ENCODE results near the gene CD3D. TPM values are rescaled to one million over a fixed set of nuclear protein-coding genes. Genes with fewer than 3 reads are reported as not detected.

The CD3D gene
- total RNA-seq, 1 donor from 2014 or later = 13.8 TPM

DNA sequence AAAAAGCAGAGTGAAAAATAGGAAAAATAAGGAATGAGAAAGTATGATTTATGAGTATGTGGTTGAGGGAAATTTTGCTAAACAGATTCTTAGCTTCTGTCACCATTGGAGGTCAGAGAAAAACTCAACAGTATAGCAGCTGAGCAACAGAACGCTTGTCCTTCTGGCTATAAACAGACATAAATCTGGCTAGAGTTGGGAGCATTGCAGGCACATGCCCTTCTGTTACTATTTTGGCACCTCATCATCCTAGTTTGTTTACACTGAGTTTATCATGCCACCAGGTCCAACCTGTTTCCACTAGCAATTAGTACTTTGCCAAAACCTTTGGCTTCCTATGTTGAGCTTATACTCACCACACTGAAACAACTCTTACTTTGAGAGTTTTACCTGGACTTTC, 23.8 kb upstream of the CD3D start:
- Histone ChIP-seq H3K4me3 (no peak overlapping the region), H3K36me3 (peaks cover 6 to 50% of the 10 kb centered on the region in 2 donors), H3K4me1 (peaks cover 14% of the 10 kb centered on the region), H3K9me3 (no peaks in the 10 kb centered on the region), H3K27me3 (no peaks in the 10 kb centered on the region), H3K27ac (no peak overlapping the region)
- TF ChIP-seq POLR2A (IDR thresholded peaks at IDR 0.05) (no peak), POLR2AphosphoS5 (IDR thresholded peaks at IDR 0.05; ENCODE audit: insufficient read depth in 1 of 2, low read depth in 1 of 2) (peak in 1 of 2 donors; percentile 46)
- intact Hi-C loops (cut with DNase I) = no loop called here
- no peak for DNase-seq (ENCODE audit: extremely low spot score in 2 of 2)

DNA sequence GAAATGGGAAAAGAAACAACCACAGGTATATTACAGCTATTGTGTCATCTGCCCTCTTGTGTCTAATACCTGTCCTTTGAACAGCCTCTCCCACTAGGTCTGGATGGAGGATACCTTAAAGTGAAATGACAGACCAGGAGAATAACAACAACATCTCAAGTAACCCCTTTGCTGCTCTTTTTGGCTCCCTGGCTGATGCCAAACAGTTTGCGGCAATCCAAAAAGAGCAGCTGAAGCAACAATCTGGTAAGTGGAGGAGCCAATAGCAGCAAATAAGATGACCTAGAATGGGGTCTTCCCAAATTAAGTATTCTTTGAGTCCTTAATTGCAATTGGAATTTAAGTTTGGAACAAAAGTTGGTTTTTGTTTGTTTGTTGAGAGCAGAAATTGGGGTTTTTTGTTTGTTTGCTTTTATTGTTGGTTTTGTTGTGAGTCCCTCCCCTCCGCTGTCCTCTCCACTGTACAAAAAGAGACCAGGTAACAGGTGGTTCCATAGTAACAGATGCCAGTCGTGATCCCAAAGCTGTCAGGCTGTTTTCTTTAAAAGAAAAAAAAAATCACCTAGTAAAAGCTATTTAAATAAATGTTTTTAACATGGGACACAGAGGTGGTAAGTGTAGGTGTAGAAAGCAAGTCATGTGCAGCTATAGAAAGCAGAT, 22.6 kb upstream of the CD3D start:
- peaks cover 0 to 38% of the 10 kb centered on the region in 2 donors for H3K36me3 ChIP-seq
- TF ChIP-seq POLR2A (IDR thresholded peaks at IDR 0.05) (no peak), POLR2AphosphoS5 (IDR thresholded peaks at IDR 0.05; ENCODE audit: insufficient read depth in 1 of 2, low read depth in 1 of 2) (no peak)
- TF ChIP-seq, protein P1, sequence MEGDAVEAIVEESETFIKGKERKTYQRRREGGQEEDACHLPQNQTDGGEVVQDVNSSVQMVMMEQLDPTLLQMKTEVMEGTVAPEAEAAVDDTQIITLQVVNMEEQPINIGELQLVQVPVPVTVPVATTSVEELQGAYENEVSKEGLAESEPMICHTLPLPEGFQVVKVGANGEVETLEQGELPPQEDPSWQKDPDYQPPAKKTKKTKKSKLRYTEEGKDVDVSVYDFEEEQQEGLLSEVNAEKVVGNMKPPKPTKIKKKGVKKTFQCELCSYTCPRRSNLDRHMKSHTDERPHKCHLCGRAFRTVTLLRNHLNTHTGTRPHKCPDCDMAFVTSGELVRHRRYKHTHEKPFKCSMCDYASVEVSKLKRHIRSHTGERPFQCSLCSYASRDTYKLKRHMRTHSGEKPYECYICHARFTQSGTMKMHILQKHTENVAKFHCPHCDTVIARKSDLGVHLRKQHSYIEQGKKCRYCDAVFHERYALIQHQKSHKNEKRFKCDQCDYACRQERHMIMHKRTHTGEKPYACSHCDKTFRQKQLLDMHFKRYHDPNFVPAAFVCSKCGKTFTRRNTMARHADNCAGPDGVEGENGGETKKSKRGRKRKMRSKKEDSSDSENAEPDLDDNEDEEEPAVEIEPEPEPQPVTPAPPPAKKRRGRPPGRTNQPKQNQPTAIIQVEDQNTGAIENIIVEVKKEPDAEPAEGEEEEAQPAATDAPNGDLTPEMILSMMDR (IDR thresholded peaks at IDR 0.05) = no peak

DNA sequence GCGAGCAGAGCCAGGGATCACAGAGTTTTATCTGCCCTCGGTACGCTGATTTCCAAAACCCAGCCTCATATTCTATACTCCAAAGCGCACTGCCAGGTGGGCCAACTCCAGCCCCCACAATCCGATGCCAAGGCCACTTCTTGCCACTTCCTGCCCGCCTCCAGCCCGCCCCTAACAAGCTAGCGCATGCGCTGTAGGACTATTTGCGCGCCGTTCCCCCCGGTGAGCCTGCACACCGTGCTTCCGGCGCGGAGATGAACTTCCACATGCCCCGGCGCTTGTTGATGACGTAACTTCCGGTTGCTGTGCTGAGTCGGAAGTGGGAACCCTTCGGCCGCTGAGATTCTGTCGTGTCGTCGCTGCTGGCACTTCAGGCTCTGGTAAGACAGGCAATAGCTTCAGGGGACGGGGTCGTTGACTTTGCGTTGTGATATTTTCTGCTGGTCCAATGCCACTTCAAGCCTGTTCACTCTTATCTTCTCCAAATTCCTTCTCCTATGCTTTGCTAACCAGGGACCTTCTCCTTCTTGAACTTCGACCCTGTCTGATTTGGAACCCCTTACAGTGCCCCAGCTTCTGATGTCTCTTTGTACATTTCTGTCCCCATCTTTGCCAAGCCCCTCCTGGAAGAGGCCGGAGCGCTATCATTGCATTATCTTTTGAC, 16.9 kb upstream of the CD3D start, which contains the start of gene UBE4A:
TSS of gene UBE4A (plus strand) at position 306 of the 664 bp plus-strand sequence. CDS start 5,481 bp downstream, outside the sequence.
- peaks cover 30% of the 10 kb centered on the region for H3K4me1 ChIP-seq
- TF ChIP-seq POLR2AphosphoS5 (IDR thresholded peaks at IDR 0.05; ENCODE audit: insufficient read depth in 1 of 2, low read depth in 1 of 2) (peak; percentile 86 to 97), POLR2A (IDR thresholded peaks at IDR 0.05) (peak in 1 of 2 donors; percentile 24)
- TF ChIP-seq, protein P1 (IDR thresholded peaks at IDR 0.05) = no peak
- no peaks in the 10 kb centered on the region for H3K9me3 ChIP-seq
- DNase-seq (ENCODE audit: extremely low spot score in 2 of 2) = peak in 1 of 2 donors; percentile 94
- no peaks in the 10 kb centered on the region for H3K36me3 ChIP-seq
- intact Hi-C loops (cut with DNase I) = loop anchor here (10.0 kb wide), 2 partner anchors 165 to 215 kb away; no protein-coding TSS in a partner anchor
- H3K27ac ChIP-seq = peak within 1 kb of the TSS; percentile 57
- peak within 1 kb of the TSS; percentile 67 to 75 for H3K4me3 ChIP-seq
- no peaks in the 10 kb centered on the region for H3K27me3 ChIP-seq

More for the DNA sequence above, 22.6 kb upstream of the CD3D start:
- no peaks in the 10 kb centered on the region for H3K9me3 ChIP-seq
- intact Hi-C loops (cut with DNase I) = no loop called here
- H3K27me3 ChIP-seq = no peaks in the 10 kb centered on the region
- H3K4me3 ChIP-seq = no peak overlapping the region
- H3K4me1 ChIP-seq = peaks cover 26% of the 10 kb centered on the region
- DNase-seq (ENCODE audit: extremely low spot score in 2 of 2) = no peak
- H3K27ac ChIP-seq = no peak overlapping the region

DNA sequence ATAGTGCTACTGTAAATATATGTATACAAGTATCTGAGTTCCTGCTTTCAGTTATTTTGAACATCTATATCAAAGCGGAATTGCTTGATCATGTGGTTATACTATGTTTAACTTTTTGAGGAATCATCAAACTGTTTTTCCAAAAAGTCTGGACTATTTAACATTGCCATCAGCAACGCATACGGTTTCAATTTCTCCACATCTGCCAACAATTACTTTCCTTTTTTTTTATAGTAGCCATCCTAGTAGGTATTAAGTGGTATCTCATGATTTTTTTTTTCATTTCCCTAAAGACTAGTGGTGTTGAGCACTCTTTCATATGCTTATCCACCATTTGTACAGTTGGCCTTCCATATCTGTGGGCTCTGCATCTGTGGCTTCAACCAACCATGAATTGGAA, 15.6 kb upstream of the CD3D start:
- H3K27me3 ChIP-seq = no peaks in the 10 kb centered on the region
- intact Hi-C loops (cut with DNase I) = loop anchor here (10.0 kb wide), 2 partner anchors 163 to 213 kb away; no protein-coding TSS in a partner anchor
- H3K36me3 ChIP-seq = no peaks in the 10 kb centered on the region
- peaks cover 30% of the 10 kb centered on the region for H3K4me1 ChIP-seq
- no peak overlapping the region for H3K27ac ChIP-seq
- no peak for TF ChIP-seq POLR2A (IDR thresholded peaks at IDR 0.05)
- TF ChIP-seq POLR2AphosphoS5 (IDR thresholded peaks at IDR 0.05; ENCODE audit: insufficient read depth in 1 of 2, low read depth in 1 of 2) = no peak
- TF ChIP-seq, protein P1 (IDR thresholded peaks at IDR 0.05) = no peak
- H3K4me3 ChIP-seq = no peak overlapping the region
- no peak for DNase-seq (ENCODE audit: extremely low spot score in 2 of 2)
- no peaks in the 10 kb centered on the region for H3K9me3 ChIP-seq

DNA sequence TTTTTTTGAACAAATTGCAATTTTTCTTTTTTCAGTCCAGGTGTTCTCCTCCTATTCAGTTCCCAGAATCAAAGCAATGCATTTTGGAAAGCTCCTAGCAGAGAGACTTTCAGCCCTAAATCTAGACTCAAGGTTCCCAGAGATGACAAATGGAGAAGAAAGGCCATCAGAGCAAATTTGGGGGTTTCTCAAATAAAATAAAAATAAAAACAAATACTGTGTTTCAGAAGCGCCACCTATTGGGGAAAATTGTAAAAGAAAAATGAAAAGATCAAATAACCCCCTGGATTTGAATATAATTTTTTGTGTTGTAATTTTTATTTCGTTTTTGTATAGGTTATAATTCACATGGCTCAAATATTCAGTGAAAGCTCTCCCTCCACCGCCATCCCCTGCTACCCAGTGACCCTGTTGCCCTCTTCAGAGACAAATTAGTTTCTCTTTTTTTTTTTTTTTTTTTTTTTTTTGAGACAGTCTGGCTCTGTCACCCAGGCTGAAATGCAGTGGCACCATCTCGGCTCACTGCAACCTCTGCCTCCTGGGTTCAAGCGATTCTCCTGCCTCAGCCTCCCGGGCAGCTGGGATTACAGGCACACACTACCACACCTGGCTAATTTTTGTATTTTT, 10.7 kb upstream of the CD3D start:
- intact Hi-C loops (cut with DNase I) = loop anchor here (10.0 kb wide), 2 partner anchors 158 to 208 kb away; no protein-coding TSS in a partner anchor
- H3K9me3 ChIP-seq = no peaks in the 10 kb centered on the region

More for the DNA sequence above, 10.7 kb upstream of the CD3D start:
- Histone ChIP-seq H3K36me3 (no peaks in the 10 kb centered on the region), H3K27ac (no peak overlapping the region), H3K4me1 (no peaks in the 10 kb centered on the region), H3K27me3 (no peaks in the 10 kb centered on the region), H3K4me3 (no peak overlapping the region)
- TF ChIP-seq, protein P1 (IDR thresholded peaks at IDR 0.05) = peak in 2 of 3 experiments; percentile 15 to 42
- TF ChIP-seq POLR2A (IDR thresholded peaks at IDR 0.05) = no peak
- DNase-seq (ENCODE audit: extremely low spot score in 2 of 2) = no peak
